SU-DHL-6 (cell line): ENCODE measurements around the gene SCN8A.

Source experiments
- H2AFZ ChIP-seq: fragments of 200-600 bp; sonication (generic); 2 replicates; pipeline ENCODE4 v1.6.1; 2014; ENCODE audit warnings: low read depth, mild to moderate bottlenecking, moderate library complexity, mixed read lengths, antibody characterized with exemption, low read length; ENCODE audit not compliant: severe bottlenecking
- H3F3A ChIP-seq: fragments of 200-600 bp; shearing (Covaris generic); 2 replicates; pipeline ENCODE4 v1.6.0; 2016; ENCODE audit warnings: antibody characterized with exemption, mild to moderate bottlenecking; ENCODE audit not compliant: insufficient read depth
- H3K27ac ChIP-seq: fragments of 200-600 bp; sonication (generic); 2 replicates; pipeline ENCODE4 v1.5.1; 2016; ENCODE audit warnings: low read depth, mild to moderate bottlenecking, low read length, moderate library complexity, mixed read lengths
- H3K27me3 ChIP-seq: fragments of 200-600 bp; sonication (generic), shearing (Covaris generic); 2 replicates; pipeline ENCODE4 v1.6.0; 2014; ENCODE audit warnings: mild to moderate bottlenecking, low read length
- H3K36me3 ChIP-seq: fragments of 200-600 bp; sonication (generic); 2 replicates; pipeline ENCODE4 v1.6.1; 2014; ENCODE audit warnings: mild to moderate bottlenecking, low read length, mixed read lengths
- H3K4me2 ChIP-seq: fragments of 300-600, 200-600 bp; shearing (Covaris generic), sonication (generic); 2 replicates; pipeline ENCODE4 v1.6.0; 2014; ENCODE audit warnings: low read length, low read depth, mild to moderate bottlenecking; ENCODE audit not compliant: poor library complexity, severe bottlenecking
- H3K4me3 ChIP-seq: fragments of 200-600 bp; sonication (generic); 2 replicates; pipeline ENCODE4 v1.5.1; 2014; ENCODE audit warnings: antibody characterized with exemption, low read length, mild to moderate bottlenecking, mixed read lengths; ENCODE audit not compliant: insufficient read depth, poor library complexity, severe bottlenecking
- H3K79me2 ChIP-seq: fragments of 200-600 bp; sonication (generic); 2 replicates; pipeline ENCODE4 v1.6.1; 2014; ENCODE audit warnings: mild to moderate bottlenecking, low read length, moderate library complexity; ENCODE audit not compliant: insufficient read depth
- H3K9ac ChIP-seq: fragments of 200-600 bp; sonication (generic); 2 replicates; pipeline ENCODE4 v1.7.0; 2014; ENCODE audit warnings: mild to moderate bottlenecking, low read length
- H3K9me2 ChIP-seq: fragments of 200-600 bp; sonication (generic); replicated peaks from 2 replicates; pipeline ENCODE4 v1.6.1; 2014; ENCODE audit warnings: low read length; ENCODE audit not compliant: insufficient read depth
- H3K9me3 ChIP-seq: fragments of 200-600 bp; sonication (generic); 2 replicates; pipeline ENCODE4 v1.6.1; 2014; ENCODE audit warnings: low read length, mixed read lengths; ENCODE audit not compliant: insufficient read depth
- H4K20me1 ChIP-seq: fragments of 200-600 bp; sonication (generic); 2 replicates; pipeline ENCODE4 v1.6.1; 2014; ENCODE audit warnings: low read depth, mild to moderate bottlenecking, antibody characterized with exemption, low read length, moderate library complexity, mixed read lengths
- EZH2phosphoT487 ChIP-seq: fragments of 200-600 bp; sonication (generic), shearing (Covaris generic); conservative IDR thresholded peaks from 2 replicates; pipeline ENCODE4 v1.6.1; 2018; ENCODE audit warnings: mild to moderate bottlenecking, antibody characterized with exemption, low read length, moderate library complexity, mixed read lengths
- TF ChIP-seq, protein P1 (sequence below): fragments of 200-600 bp; sonication (generic); IDR thresholded peaks from one replicate; pipeline ENCODE4 v1.5.1; 2017; ENCODE audit warnings: antibody characterized with exemption, mild to moderate bottlenecking, low read length, moderate library complexity; ENCODE audit not compliant: insufficient read depth, poor library complexity, severe bottlenecking

SCN8A gene

GRCh38 chr12:51814311-51815088 is 223.5 kb downstream of the SCN8A start:
- H3K4me3 ChIP-seq, result no peak overlapping the region
- no peaks in the 10 kb centered on the region for H3K36me3 ChIP-seq
- no peak overlapping the region for H2AFZ ChIP-seq
- H3K9me3 ChIP-seq, result no peaks in the 10 kb centered on the region
- no peak for TF ChIP-seq EZH2phosphoT487
- TF ChIP-seq, protein P1, sequence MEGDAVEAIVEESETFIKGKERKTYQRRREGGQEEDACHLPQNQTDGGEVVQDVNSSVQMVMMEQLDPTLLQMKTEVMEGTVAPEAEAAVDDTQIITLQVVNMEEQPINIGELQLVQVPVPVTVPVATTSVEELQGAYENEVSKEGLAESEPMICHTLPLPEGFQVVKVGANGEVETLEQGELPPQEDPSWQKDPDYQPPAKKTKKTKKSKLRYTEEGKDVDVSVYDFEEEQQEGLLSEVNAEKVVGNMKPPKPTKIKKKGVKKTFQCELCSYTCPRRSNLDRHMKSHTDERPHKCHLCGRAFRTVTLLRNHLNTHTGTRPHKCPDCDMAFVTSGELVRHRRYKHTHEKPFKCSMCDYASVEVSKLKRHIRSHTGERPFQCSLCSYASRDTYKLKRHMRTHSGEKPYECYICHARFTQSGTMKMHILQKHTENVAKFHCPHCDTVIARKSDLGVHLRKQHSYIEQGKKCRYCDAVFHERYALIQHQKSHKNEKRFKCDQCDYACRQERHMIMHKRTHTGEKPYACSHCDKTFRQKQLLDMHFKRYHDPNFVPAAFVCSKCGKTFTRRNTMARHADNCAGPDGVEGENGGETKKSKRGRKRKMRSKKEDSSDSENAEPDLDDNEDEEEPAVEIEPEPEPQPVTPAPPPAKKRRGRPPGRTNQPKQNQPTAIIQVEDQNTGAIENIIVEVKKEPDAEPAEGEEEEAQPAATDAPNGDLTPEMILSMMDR, result no peak
- H4K20me1 ChIP-seq, result no peaks in the 10 kb centered on the region
- H3K27ac ChIP-seq, result no peak overlapping the region
- H3K27me3 ChIP-seq, result no peaks in the 10 kb centered on the region
- no peaks in the 10 kb centered on the region for H3K79me2 ChIP-seq
- H3K9ac ChIP-seq, result no peak overlapping the region
- H3K4me2 ChIP-seq, result no peak overlapping the region
- H3K9me2 ChIP-seq, result no peaks in the 10 kb centered on the region
- no peaks in the 10 kb centered on the region for H3F3A ChIP-seq

GRCh38 chr12:51815571-51815970 is 224.5 kb downstream of the SCN8A start:
- Histone ChIP-seq H3F3A (no peaks in the 10 kb centered on the region), H3K27ac (no peak overlapping the region), H3K9me2 (no peaks in the 10 kb centered on the region), H3K36me3 (no peaks in the 10 kb centered on the region), H3K4me2 (no peak overlapping the region), H4K20me1 (no peaks in the 10 kb centered on the region), H3K4me3 (no peak overlapping the region), H3K9me3 (no peaks in the 10 kb centered on the region), H3K79me2 (no peaks in the 10 kb centered on the region), H3K9ac (no peak overlapping the region), H2AFZ (no peak overlapping the region), H3K27me3 (no peaks in the 10 kb centered on the region)
- TF ChIP-seq, protein P1, result no peak
- TF ChIP-seq EZH2phosphoT487, result no peak

DNA sequence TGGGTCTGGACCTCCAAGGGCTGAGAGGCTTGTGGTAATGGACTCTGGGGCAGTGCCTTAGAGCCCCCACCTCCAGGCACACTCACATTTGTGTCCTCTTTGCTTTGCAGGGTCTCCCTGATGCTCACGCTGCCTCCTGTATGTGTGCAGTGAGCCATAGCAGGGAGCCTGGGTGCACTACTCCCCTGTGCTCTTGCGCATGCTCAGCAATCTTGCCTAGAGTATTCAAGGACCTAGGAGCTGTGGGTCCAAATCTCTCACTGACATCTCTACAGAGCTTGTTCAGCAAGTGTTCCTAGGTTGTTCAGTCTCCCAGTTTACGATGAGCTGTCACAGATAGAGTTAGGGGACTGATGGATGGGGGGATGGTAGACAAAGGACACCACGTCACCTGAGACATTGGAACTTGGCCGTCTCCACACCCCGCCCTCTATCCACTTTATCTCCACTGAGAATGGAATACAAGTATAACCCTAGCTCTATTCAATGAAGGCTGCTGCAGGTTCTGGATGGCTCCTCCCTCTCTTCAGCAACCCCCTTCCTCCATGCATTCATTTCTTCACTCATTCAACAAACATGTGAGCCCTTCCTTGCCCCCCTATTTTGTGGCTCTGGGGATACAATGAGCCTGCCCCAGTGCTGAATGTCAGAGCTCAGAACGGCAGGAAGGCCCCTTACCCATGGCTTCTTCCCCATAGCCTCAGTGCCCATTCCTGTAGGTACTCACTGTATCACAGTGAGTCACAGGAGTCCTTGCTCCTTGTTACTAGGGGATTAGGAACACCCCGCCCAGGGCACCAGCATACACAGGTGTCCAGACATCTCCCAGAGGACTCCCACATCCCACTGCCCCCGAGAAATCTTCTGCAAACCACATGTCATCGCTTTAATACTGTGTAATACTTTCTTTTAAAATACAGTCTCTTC is 226.3 kb downstream of the SCN8A start:
- Histone ChIP-seq H3K9ac (no peak overlapping the region), H3K36me3 (no peaks in the 10 kb centered on the region), H3K27ac (no peak overlapping the region), H4K20me1 (no peaks in the 10 kb centered on the region), H3K4me2 (no peak overlapping the region), H2AFZ (no peak overlapping the region), H3K9me3 (no peaks in the 10 kb centered on the region), H3K9me2 (no peaks in the 10 kb centered on the region), H3F3A (no peaks in the 10 kb centered on the region), H3K4me3 (no peak overlapping the region), H3K27me3 (no peaks in the 10 kb centered on the region), H3K79me2 (no peaks in the 10 kb centered on the region)
- no peak for TF ChIP-seq EZH2phosphoT487
- TF ChIP-seq, protein P1, result no peak
